NB4 (cell line): Measurements from ENCODE around the gene PDLIM5.

Experiments used
- CTCF ChIP-seq: IDR thresholded peaks from one replicate; pipeline ENCODE4 v1.5.1; 2012; ENCODE audit warnings: low read depth, low read length
- MAX ChIP-seq: IDR thresholded peaks from 2 replicates; pipeline ENCODE4 v1.6.1; 2011; ENCODE audit warnings: low read depth, low read length

- TF ChIP-seq CTCF (no peak), MAX (no peak)
These were observed 74.4 kb downstream of the PDLIM5 start for GRCh38 chr4:94525993-94526728.
